Neuron (in vitro differentiated cells): ENCODE measurements around the gene SCO2.
A peak's percentile ranks its signal among the peaks of the same experiment; 100 is the strongest.

Experiments
- H2AFZ ChIP-seq: one replicate; pipeline ENCODE4 v1.6.1; 2013; ENCODE audit warnings: low read depth, mild to moderate bottlenecking, inconsistent platforms, low read length, moderate library complexity
- H3K27me3 ChIP-seq: one replicate; pipeline ENCODE4 v1.6.1; 2013; ENCODE audit warnings: low read length; ENCODE audit not compliant: insufficient read depth
- H3K36me3 ChIP-seq: one replicate; pipeline ENCODE4 v1.6.1; 2013; ENCODE audit warnings: low read length; ENCODE audit not compliant: insufficient read depth
- H3K4me1 ChIP-seq: one replicate; pipeline ENCODE4 v1.6.1; 2013; ENCODE audit warnings: low read length; ENCODE audit not compliant: insufficient read depth
- H3K4me3 ChIP-seq: 2 replicates; pipeline ENCODE4 v1.5.1; 2013; ENCODE audit warnings: mild to moderate bottlenecking, low read length, moderate library complexity
- H3K9me3 ChIP-seq: one replicate; pipeline ENCODE4 v1.6.1; 2013; ENCODE audit warnings: low read length

The SCO2 gene

DNA sequence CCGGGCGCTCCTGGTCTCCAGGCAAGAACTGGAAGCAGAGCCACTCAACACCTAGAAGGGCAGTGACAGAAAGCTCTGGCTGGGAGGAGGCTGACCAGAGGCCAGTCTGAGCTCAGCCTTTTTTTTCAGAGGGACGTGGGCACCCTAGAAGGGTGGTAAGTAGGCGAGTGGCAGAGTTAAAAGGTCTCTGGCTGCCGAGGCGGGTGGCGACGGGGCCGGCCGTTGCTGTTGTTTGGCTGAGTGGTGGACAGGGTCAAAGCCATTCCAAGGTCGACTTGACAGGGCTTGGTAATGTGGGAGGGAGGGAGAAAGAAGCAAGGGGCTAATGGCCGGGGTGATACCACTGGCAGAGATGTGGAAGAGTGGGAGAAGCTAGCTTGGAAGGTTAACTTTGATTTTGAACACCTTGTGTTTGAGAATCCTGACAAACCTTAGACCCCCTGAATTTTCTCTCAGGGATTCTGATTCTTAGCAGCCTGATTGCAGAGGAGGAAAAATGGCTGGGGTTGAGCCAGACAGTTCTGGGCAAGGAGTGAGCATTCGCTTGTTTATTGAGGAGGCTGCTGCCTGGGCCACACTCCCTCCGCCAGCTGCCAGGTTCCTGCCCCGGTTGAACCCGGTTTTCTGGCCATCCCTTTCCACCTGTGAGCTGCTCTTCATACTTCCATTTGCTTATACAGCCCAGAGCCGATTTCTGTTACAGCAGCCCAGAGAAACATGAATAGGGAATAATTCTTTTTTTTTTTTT, 38.2 kb upstream of the SCO2 start:
- H3K9me3 ChIP-seq: no peaks in the 10 kb centered on the region
- H3K36me3 ChIP-seq: peaks cover 8% of the 10 kb centered on the region
- H3K27me3 ChIP-seq: peaks cover 4% of the 10 kb centered on the region
- H3K4me3 ChIP-seq: peak overlapping the region; percentile 78
- H3K4me1 ChIP-seq: peaks cover 5% of the 10 kb centered on the region
- H2AFZ ChIP-seq: peak overlapping the region; percentile 74

DNA sequence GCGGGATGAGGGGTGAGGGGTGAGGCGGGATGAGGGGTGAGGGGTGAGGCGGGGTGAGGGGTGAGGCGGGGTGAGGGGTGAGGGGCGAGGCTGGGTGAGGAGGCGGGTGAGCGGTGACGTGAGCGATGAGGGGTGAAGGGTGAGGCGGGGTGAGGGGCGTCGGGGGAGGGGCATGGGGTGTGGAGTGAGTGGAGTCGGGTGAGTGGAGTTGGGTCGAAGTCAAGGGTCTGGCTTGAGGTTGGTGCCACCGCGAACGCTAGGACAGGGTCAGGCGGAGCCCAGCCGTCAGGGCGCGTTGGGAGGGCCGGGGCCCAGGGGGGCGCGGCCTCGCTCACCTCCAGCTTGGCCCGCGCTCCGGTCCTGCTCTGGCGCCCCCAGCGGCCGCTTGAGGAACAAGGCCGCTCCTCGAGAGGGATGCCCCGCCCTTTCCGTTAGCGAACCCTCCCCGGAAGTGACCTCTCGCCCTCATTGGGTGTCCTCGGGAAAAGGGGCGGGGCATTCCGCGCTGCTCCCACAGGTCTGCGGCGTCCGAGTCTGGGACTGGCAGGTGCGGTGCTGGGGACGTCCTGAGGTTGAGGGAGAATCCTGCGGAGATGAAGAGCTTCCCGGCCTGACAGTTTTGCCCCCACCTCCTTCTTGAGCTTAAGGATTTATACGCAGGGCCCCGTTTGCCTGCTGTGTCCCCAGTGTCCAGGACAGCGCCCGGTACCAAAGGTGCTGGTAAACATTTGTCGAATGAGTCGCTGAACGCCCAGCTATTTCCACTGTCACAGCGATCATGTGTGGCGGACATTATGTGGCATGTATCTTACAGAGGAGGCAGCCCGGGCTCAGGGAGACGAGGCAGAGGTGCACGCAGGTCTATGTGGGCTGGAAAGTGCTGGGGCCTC, 37.4 kb upstream of the SCO2 start, which contains the start of gene SYCE3:
TSS of gene SYCE3 (minus strand) at position 397 of the 890 bp plus-strand sequence. CDS start 6,514 bp downstream, outside the sequence.
- peaks cover 4% of the 10 kb centered on the region for H3K36me3 ChIP-seq
- peak within 1 kb of the TSS; percentile 74 for H2AFZ ChIP-seq
- H3K4me3 ChIP-seq: peak within 1 kb of the TSS; percentile 78
- peaks cover 5% of the 10 kb centered on the region for H3K4me1 ChIP-seq
- no peaks in the 10 kb centered on the region for H3K9me3 ChIP-seq
- peaks cover 7% of the 10 kb centered on the region for H3K27me3 ChIP-seq

DNA sequence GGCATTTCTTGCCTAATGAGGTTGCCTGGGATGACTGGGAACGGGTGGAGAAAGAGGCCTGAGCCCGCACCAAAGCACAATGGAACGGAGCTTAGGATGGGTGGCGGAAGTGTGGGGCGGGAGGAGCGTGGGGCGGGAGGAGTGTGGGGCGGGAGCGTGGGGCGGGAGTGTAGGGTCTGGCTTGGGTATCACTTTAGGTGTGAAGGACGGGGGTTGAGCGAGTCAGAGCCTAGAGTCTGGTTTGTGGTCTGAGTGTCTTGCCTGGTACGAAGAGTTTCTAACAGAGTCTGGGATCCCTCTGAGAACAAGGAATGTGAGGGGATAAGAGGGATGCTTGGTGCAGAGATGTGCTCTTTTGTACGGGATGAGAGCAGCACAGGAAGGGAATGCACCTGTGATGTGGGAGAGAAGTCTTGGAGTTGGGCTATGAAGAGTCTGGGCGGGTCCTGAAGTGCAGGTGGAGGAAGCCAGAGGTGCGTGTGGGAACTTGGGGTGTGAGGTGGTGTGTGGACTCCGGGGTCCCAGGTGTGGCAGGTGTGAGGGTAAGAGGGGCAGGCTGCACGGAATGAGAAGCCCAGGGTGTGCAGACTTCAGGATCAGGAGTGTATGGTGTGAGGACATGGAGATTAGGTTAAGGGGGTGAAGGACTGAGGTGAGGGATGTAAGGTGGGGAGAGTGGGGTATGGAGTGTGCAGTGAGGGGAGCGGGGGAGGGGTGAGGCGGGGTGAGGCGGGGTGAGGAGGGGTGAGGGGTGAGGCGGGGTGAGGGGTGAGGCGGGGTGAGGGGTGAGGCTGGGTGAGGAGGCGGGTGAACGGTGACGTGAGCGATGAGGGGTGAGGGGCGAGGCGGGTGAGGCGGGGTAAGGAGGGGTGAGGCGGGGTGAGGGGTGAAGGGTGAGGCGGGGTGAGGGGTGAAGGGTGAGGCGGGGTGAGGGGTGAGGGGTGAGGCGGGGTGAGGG, 36.3 kb upstream of the SCO2 start:
- no peak overlapping the region for H3K4me3 ChIP-seq
- H3K4me1 ChIP-seq: peaks cover 5% of the 10 kb centered on the region
- peaks cover 10% of the 10 kb centered on the region for H3K27me3 ChIP-seq
- H3K9me3 ChIP-seq: no peaks in the 10 kb centered on the region
- no peak overlapping the region for H2AFZ ChIP-seq
- H3K36me3 ChIP-seq: no peaks in the 10 kb centered on the region

DNA sequence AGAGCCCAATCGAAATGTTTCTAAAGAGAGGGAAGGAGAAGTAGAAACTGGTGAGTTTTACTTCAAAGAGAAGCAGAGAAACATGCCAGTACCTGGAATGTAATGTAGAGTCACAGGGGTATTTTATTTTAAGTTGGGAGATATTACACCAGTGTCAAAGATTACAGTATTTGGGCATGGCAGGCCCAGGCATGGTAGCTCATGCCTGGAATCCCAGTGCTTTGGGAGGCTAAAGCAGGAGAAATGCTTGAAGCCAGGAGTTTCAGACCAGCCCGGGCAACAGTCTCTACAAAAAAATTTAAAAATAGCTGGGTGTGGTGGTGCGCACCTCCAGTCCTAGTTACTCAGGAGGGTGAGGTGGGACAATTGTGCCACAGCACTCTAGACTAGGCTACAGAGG, 34.6 kb upstream of the SCO2 start:
- H3K36me3 ChIP-seq: no peaks in the 10 kb centered on the region
- H3K4me3 ChIP-seq: no peak overlapping the region
- H2AFZ ChIP-seq: no peak overlapping the region
- peaks cover 10% of the 10 kb centered on the region for H3K27me3 ChIP-seq
- H3K9me3 ChIP-seq: no peaks in the 10 kb centered on the region
- peaks cover 5% of the 10 kb centered on the region for H3K4me1 ChIP-seq

DNA sequence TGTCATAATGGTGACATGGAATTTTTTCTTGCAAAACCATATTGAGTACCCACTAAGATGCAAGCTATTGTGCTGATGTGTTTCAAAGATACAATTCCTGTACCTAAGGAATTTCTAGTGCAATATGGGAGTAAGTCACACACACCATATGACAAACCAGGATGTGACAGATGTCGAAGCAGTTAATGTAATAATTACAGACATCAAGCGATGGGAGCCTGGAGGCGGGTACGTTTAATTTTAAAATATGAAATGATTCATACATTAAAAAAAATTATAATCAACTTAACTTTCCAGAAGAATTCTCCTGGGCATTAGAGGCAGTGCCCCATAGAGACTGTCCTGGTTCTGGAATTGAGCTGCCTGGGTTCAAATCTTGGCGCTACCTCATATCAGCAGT, 31.3 kb upstream of the SCO2 start:
- Histone ChIP-seq H3K9me3 (no peaks in the 10 kb centered on the region), H3K36me3 (no peaks in the 10 kb centered on the region), H2AFZ (no peak overlapping the region), H3K4me1 (no peaks in the 10 kb centered on the region), H3K27me3 (peaks cover 10% of the 10 kb centered on the region), H3K4me3 (no peak overlapping the region)

DNA sequence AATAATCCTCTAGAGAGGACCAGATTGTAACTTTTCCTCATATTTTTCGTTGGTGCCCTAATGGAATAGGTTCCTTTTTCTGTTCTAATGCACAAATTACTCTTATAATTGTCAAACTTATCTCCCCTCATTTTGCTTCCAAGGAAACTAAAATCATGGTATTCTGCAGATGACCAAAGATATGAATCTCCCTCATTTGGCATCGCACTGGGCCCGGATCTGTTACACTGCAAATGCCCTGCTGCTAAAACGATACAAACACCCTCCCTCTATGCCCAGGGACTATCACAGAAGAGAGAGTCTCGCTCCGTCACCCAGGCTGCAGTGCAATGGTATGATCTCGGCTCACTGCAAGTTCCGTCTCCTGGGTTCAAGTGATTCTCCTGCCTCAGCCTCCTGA, 27.9 kb upstream of the SCO2 start:
- H3K36me3 ChIP-seq: no peaks in the 10 kb centered on the region
- H3K4me3 ChIP-seq: no peak overlapping the region
- no peak overlapping the region for H2AFZ ChIP-seq
- peaks cover 15% of the 10 kb centered on the region for H3K27me3 ChIP-seq
- H3K9me3 ChIP-seq: no peaks in the 10 kb centered on the region
- H3K4me1 ChIP-seq: no peaks in the 10 kb centered on the region

DNA sequence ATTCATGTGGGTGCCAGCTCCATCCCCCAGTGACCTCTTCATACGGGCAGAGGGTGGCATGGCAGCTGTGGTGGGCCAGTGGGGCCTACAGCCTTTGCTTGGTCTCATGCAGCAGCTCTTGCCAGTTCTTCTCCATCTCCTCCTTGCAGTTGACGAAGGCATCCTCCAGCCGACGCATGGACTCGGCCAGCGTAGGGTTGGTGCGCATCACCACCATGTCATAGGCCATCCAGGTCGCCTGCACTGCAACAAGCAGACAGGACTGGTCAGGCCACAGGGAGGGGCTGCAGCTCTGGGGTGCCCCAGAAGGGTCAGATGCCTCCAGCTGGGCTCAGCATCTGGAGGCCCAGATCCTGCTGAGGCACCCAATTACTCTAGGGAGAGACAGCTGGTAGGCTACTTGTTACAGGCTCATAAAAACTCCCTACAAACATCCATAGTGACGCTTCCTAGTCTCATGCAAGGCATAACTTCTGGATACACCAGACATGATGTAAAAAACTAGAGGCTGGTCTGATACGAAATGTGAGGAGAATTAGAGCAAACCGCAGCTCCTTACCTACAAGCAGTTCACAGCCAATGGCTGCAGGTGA, 25.9 kb upstream of the SCO2 start:
- Histone ChIP-seq H3K9me3 (no peaks in the 10 kb centered on the region), H3K27me3 (peaks cover 11% of the 10 kb centered on the region), H3K4me3 (no peak overlapping the region), H2AFZ (no peak overlapping the region), H3K4me1 (no peaks in the 10 kb centered on the region), H3K36me3 (no peaks in the 10 kb centered on the region)

DNA sequence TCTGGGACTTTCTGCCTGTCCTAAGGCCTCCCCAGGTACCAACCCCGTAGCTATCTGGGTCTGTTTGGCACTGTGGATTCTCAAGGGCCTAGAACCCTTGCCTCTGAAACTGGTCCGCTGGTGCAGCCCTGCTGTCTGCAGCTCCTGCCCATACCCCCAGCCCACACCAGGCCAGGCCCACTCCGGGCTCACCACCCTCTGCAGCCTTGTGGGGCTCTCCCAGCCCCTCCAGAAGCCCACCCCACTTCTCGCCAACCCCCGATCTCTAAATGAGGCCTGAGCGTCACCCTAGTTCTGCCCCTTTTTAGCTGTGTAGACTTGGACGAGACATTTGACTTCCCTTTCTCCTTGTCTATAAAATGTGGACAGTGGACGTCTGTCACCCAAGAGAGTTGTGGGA, 25.0 kb upstream of the SCO2 start:
- Histone ChIP-seq H3K36me3 (no peaks in the 10 kb centered on the region), H3K4me1 (no peaks in the 10 kb centered on the region), H3K4me3 (no peak overlapping the region), H3K9me3 (no peaks in the 10 kb centered on the region), H2AFZ (no peak overlapping the region), H3K27me3 (peaks cover 11% of the 10 kb centered on the region)

DNA sequence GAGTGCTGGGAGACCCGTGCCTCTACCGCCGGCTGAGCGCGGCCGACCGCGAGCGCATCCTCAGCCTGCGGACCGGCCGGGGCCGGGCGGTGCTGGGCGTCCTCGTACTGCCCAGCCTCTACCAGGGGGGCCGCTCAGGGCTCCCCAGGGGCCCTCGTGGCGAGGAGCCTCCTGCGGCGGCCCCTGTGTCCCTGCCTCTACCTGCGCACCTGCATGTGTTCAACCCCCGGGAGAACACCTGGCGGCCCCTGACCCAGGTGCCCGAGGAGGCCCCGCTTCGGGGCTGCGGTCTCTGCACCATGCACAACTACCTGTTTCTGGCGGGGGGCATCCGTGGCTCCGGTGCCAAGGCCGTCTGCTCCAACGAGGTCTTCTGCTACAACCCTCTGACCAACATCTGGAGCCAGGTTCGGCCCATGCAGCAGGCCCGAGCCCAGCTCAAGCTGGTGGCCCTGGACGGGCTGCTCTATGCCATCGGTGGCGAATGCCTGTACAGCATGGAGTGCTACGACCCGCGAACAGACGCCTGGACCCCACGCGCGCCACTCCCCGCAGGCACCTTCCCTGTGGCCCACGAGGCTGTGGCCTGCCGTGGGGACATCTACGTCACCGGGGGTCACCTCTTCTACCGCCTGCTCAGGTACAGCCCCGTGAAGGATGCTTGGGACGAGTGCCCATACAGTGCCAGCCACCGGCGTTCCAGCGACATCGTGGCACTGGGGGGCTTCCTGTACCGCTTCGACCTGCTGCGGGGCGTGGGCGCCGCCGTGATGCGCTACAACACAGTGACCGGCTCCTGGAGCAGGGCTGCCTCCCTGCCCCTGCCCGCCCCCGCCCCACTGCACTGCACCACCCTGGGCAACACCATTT, 23.8 kb upstream of the SCO2 start:
- Histone ChIP-seq H3K36me3 (no peaks in the 10 kb centered on the region), H3K9me3 (no peaks in the 10 kb centered on the region), H3K4me3 (no peak overlapping the region), H2AFZ (no peak overlapping the region), H3K4me1 (no peaks in the 10 kb centered on the region), H3K27me3 (peaks cover 16% of the 10 kb centered on the region)

DNA sequence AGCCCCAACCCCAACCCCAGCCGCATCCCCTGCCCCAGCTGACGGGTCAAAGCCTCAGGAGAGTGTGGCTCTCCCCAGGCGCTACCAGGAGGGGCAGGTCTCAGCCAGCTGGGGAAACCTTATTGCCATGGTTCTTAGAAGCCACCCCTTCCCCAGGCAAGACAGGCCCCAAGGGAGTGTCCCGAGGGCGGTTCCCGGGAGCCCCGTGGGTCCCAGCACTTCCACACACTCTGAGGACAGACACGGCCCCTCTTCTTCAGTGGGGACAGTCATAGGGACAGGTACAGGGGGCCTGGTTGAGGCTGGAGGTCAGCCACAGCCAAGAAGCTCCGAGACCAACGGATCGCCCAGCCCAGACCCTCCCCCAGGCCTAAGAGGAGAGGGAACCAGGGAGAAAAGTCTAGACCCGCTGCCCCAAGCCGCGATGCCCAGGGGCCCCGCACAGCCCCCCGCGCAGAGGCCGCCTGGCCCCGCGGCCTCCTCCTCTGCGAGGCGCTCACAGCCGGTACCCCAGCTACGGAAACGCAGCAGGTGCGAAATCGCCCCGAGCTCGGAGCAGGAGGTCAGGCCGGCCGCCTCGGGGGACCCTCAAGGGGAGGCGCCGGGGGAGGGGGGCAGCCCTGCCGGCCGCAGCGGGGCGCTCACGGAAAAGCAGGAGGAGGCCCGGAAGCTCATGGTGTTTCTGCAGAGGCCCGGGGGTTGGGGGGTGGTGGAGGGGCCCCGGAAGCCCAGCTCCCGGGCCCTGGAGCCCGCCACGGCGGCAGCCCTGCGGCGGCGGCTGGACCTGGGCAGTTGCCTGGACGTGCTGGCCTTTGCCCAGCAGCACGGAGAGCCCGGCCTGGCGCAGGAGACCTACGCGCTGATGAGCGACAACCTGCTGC, 22.9 kb upstream of the SCO2 start:
- Histone ChIP-seq H3K36me3 (no peaks in the 10 kb centered on the region), H2AFZ (no peak overlapping the region), H3K4me1 (no peaks in the 10 kb centered on the region), H3K27me3 (peaks cover 16% of the 10 kb centered on the region), H3K9me3 (no peaks in the 10 kb centered on the region), H3K4me3 (no peak overlapping the region)
